ENCODE results near the gene CATSPER3.

GRCh38 chr5:134969166-134969565 is 1.5 kb downstream of the CATSPER3 start:
- TF ChIP-seq EZH2 (IDR thresholded peaks at IDR 0.05; ENCODE audit: insufficient read depth, poor library complexity, severe bottlenecking) (no peak), EZH2phosphoT487 (IDR thresholded peaks at IDR 0.05; ENCODE audit: insufficient read depth, low read depth) (no peak)

Data from GM23248 (cell line).